Esophagus squamous epithelium (tissue), 4 donors: ENCODE data around the gene FAM174C.

Source experiments
- CTCF ChIP-seq, 6 experiments: fragments of 450-650 bp in 4 of 6; fragments of 200-600 bp in 2 of 6; sonication (generic) in 2 of 6; IDR thresholded peaks; one replicate each; pipeline ENCODE4 v1.5.1; 2016 to 2019; ENCODE audit warnings: antibody characterized with exemption in 6 of 6, mild to moderate bottlenecking in 4 of 6, moderate library complexity in 4 of 6
- POLR2A ChIP-seq, 4 donors: fragments of 450-650 bp; IDR thresholded peaks; one replicate each; pipeline ENCODE4 v1.6.1; 2017; ENCODE audit warnings: antibody characterized with exemption in 4 of 4, mild to moderate bottlenecking in 4 of 4, moderate library complexity in 3 of 4

- TF ChIP-seq CTCF (IDR thresholded peaks at IDR 0.05) (no peak), POLR2A (IDR thresholded peaks at IDR 0.05) (no peak)
Observed at GRCh38 chr19:1278074-1278473, 2.7 kb downstream of the FAM174C start.
